ENCODE results near the gene DHRS4.

DNA sequence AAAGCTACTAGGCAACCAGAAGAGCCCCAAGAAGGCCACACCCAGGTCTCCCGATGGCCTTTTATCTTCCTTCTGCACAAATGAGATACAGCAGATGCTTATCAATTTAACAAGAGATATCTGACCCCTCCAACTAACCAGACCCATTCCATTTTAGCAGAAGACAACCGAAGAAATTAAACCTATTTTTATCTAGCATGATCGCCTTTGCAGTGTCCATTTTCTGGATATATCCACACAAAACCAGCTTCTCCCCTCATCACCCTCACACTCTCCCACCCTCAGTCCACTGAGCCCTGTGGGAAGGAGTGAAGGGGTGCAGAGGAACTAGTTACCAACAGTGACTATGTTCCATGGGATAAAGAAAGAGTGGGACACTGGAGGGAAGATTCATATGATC lies 20.9 kb upstream of the DHRS4 start:
- TF ChIP-seq, protein P1, sequence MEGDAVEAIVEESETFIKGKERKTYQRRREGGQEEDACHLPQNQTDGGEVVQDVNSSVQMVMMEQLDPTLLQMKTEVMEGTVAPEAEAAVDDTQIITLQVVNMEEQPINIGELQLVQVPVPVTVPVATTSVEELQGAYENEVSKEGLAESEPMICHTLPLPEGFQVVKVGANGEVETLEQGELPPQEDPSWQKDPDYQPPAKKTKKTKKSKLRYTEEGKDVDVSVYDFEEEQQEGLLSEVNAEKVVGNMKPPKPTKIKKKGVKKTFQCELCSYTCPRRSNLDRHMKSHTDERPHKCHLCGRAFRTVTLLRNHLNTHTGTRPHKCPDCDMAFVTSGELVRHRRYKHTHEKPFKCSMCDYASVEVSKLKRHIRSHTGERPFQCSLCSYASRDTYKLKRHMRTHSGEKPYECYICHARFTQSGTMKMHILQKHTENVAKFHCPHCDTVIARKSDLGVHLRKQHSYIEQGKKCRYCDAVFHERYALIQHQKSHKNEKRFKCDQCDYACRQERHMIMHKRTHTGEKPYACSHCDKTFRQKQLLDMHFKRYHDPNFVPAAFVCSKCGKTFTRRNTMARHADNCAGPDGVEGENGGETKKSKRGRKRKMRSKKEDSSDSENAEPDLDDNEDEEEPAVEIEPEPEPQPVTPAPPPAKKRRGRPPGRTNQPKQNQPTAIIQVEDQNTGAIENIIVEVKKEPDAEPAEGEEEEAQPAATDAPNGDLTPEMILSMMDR (IDR thresholded peaks at IDR 0.05 in 2 of 3, conservative IDR thresholded peaks at IDR 0.05 in 1 of 3; ENCODE audit: insufficient read depth in 2 of 3, low read depth in 1 of 3, low read length in 3 of 3): no peak
- TF ChIP-seq FOXJ3 (CRISPR knock-in tag; IDR thresholded peaks at IDR 0.05) (no peak), HNRNPH1 (optimal IDR thresholded peaks at IDR 0.05; ENCODE audit: low read depth, low read length) (no peak), MAFF (IDR thresholded peaks at IDR 0.05; ENCODE audit: low read length) (no peak), NFE2L1 (tag; IDR thresholded peaks at IDR 0.05; ENCODE audit: borderline replicate concordance, low read depth) (no peak), ZFP30 (CRISPR knock-in tag; IDR thresholded peaks at IDR 0.05; ENCODE audit: borderline replicate concordance) (no peak), RNF2 (IDR thresholded peaks at IDR 0.05) (no peak), MAZ (CRISPR knock-in tag; conservative IDR thresholded peaks at IDR 0.05 in 1 of 2, IDR thresholded peaks at IDR 0.05 in 1 of 2) (no peak), YY1 (IDR thresholded peaks at IDR 0.05; ENCODE audit: borderline replicate concordance in 1 of 3, control insufficient read depth in 1 of 3, extremely low read depth in 1 of 3, insufficient read depth in 3 of 3, insufficient read length in 1 of 3, insufficient replicate concordance in 2 of 3, low read depth in 1 of 3, low read length in 2 of 3) (no peak), NR2C2 (CRISPR knock-in tag; IDR thresholded peaks at IDR 0.05) (no peak), NR2C2 (tag; IDR thresholded peaks at IDR 0.05) (no peak)
- TF ChIP-seq, protein P2, sequence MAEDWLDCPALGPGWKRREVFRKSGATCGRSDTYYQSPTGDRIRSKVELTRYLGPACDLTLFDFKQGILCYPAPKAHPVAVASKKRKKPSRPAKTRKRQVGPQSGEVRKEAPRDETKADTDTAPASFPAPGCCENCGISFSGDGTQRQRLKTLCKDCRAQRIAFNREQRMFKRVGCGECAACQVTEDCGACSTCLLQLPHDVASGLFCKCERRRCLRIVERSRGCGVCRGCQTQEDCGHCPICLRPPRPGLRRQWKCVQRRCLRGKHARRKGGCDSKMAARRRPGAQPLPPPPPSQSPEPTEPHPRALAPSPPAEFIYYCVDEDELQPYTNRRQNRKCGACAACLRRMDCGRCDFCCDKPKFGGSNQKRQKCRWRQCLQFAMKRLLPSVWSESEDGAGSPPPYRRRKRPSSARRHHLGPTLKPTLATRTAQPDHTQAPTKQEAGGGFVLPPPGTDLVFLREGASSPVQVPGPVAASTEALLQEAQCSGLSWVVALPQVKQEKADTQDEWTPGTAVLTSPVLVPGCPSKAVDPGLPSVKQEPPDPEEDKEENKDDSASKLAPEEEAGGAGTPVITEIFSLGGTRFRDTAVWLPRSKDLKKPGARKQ (CRISPR knock-in tag; IDR thresholded peaks at IDR 0.05): no peak
- TF ChIP-seq, protein P3, sequence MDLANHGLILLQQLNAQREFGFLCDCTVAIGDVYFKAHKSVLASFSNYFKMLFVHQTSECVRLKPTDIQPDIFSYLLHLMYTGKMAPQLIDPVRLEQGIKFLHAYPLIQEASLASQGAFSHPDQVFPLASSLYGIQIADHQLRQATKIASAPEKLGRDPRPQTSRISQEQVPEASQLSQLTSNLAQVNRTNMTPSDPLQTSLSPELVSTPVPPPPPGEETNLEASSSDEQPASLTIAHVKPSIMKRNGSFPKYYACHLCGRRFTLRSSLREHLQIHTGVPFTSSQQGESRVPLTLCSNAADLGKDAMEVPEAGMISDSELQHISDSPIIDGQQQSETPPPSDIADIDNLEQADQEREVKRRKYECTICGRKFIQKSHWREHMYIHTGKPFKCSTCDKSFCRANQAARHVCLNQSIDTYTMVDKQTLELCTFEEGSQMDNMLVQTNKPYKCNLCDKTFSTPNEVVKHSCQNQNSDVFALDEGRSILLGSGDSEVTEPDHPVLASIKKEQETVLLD (IDR thresholded peaks at IDR 0.05): no peak
- TF ChIP-seq, protein P4, sequence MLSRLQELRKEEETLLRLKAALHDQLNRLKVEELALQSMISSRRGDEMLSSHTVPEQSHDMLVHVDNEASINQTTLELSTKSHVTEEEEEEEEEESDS (CRISPR knock-in tag; IDR thresholded peaks at IDR 0.05): no peak
- TF ChIP-seq, protein P5, sequence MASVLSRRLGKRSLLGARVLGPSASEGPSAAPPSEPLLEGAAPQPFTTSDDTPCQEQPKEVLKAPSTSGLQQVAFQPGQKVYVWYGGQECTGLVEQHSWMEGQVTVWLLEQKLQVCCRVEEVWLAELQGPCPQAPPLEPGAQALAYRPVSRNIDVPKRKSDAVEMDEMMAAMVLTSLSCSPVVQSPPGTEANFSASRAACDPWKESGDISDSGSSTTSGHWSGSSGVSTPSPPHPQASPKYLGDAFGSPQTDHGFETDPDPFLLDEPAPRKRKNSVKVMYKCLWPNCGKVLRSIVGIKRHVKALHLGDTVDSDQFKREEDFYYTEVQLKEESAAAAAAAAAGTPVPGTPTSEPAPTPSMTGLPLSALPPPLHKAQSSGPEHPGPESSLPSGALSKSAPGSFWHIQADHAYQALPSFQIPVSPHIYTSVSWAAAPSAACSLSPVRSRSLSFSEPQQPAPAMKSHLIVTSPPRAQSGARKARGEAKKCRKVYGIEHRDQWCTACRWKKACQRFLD (CRISPR knock-in tag; IDR thresholded peaks at IDR 0.05): no peak
